GM19193 (cell line): Measurements from ENCODE around the gene TEDC2.

Experiments
- POLR2A ChIP-seq: IDR thresholded peaks from 4 replicates; pipeline ENCODE4 v1.6.1; 2011; ENCODE audit not compliant: insufficient read depth, insufficient read length; ENCODE audit errors: extremely low read depth

TEDC2 gene

GRCh38 chr16:2429771-2430663, 29.9 kb upstream of the TEDC2 start:
- no peak for TF ChIP-seq POLR2A

DNA sequence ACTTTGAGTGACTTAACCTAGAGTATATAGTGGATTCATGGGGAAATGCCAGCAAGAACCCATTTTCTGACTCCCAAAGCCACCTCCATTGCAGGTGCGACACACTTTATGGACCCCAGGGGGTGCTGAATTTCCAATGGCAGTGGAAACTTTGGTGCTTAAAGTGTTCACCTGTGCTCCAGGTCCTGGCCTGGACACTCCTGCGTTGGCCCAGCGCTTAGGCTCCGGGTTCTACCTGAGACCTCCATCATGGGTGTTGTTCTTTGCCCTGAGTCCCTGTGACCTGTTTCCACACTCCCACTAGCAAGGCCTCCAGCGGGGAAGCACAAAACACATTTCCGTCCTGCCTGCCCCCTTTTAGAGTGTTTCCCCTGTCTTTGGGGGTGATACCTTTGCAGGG, 27.6 kb upstream of the TEDC2 start:
- TF ChIP-seq POLR2A: no peak

GRCh38 chr16:2432801-2433505, 27.0 kb upstream of the TEDC2 start:
- no peak for TF ChIP-seq POLR2A

DNA sequence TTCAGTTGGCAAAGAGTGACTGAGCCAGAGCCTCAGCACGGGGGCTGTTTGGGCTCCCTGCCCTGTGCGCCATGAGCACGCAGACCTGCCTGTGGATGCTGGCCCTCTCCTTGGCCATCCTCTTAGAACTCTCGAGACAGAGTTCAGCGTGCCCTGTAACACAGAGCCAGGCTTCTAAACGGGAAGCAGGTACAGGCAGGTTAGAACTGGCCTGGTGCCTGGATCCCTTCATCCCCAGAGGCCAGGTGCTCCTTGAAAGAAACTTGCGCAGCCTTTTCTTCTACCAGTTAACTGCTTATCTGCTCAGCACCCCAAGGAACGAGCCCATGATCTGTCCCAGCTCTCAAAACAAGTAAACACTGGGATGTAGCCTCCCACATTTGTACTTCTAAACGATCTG, 23.8 kb upstream of the TEDC2 start:
- TF ChIP-seq POLR2A: no peak

DNA sequence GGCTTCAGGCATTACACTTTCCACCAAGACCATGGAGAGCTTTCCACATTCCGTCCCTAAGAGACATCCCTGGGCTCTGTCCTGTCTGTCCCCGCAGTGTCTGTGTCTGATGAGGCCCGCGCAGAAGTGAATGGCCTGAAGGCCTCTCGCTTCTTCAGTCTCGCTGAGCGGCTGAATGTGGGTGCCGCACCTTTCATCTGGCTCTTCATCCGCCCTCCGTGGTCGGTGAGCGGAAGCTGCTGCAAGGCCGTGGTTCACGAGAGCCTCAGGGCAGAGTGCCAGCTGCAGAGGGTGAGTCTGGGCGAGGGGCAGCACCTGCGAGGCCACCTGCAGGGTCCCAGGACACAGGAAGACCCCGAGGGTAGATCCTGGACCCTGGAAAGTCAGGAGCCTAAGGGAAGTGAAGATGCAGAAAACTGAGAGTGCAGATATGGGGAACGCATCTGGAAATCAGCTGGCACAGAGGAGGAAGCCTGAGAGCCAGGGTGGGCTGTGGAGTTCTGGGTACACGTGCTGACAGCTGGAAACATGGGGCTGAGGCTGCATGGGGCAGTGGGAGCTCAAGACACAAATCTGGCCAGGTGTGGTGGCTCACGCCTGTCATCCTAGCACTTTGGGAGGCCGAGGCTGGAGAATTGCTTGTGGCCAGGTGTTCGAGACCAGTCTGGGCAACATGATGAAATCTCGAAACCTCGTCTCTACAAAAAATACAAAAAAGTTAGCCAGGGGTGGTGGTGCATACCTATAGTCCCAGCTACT, 22.7 kb upstream of the TEDC2 start:
- TF ChIP-seq POLR2A: no peak

DNA sequence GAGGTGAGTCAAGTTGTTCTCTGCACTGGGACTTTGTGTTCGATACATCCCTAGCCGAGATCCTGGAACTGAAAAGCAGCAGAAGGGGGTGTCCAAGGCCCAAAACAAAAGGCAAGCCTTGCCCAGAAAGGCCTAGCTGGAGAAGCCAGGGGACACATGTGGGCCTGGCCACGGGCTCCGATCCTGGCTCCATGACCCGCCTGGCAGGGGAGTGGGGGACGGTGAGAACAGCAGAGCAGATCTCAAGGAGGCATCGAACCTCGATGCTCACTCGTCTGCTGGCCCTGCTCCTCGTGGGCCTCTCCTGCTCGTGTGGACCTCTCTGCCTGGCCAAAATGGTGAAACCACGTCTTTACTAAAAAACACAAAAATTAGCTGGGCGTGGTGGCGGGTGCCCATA, 21.8 kb upstream of the TEDC2 start:
- TF ChIP-seq POLR2A: no peak

GRCh38 chr16:2439598-2439997, 20.3 kb upstream of the TEDC2 start:
- no peak for TF ChIP-seq POLR2A

DNA sequence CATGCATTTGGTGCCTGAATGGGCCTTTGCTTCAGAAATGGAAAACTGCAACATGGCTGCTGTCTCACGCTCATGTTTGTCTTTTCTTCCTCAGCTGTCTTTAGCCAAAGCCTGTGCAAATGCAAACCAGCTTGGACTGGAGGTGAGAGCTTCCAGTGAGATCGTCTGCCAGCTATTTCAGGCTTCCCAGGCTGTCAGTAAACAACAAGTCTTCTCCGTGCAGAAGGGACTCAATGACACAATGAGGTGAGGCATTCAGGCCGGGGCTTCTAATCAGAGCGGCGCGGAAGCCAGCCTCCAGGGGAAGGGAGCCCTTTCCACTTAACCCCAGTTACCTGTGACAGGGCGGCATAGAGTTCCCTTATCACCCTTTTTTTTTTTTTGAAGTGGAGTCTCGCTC, 16.4 kb upstream of the TEDC2 start:
- no peak for TF ChIP-seq POLR2A

DNA sequence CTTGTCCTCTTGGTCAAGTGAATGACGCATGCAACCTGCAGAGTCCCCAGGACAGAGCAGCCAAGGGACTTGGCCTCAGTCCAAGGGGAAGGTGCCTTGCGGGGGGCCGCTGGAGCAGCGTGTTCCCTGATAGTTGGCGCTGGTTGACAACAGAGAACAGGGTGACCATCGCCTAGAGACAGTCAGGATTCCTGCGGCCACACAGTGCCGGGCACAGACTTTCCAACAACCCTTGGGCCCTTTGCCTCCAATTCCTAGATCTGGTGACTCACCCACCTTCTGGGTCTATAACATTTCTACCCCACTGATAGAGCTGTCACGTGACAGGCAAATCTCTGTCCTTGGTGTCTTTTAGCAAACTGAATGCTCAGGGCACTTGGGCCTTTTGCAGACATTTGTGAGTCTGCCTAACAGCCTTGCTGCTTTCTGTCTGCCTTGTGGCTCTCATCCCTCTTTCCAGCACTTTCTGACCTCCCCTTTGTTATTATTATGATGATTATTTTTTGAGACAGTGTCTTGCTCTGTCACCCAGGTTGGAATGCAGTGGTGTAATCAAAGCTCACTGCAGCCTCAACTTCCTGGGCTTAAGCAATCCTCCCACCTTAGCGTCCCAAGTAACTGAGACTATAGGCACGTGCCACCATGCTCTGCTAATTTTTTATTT, 11.9 kb upstream of the TEDC2 start:
- TF ChIP-seq POLR2A: no peak

DNA sequence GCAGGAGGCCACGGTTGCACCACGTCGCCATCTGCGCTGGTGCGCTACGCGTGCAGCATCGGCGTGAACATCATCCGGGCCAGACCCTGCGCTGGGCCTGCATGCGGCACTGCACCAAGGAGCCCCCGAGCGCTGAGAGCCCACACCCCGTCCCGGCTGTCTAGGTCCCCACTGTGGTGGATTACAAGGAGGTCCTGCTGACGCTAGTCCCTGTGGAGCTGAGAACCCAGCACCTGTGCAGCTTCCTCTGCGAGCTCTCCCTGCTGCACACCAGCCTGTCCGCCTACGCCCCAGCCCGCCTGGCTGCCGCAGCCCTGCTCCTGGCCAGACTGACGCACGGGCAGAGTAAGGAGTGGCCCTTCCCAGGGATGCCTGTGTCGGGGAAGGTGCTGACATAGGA, 10.8 kb upstream of the TEDC2 start:
- no peak for TF ChIP-seq POLR2A

- no peak for TF ChIP-seq POLR2A
Observed at GRCh38 chr16:2450535-2450934, 9.4 kb upstream of the TEDC2 start.

DNA sequence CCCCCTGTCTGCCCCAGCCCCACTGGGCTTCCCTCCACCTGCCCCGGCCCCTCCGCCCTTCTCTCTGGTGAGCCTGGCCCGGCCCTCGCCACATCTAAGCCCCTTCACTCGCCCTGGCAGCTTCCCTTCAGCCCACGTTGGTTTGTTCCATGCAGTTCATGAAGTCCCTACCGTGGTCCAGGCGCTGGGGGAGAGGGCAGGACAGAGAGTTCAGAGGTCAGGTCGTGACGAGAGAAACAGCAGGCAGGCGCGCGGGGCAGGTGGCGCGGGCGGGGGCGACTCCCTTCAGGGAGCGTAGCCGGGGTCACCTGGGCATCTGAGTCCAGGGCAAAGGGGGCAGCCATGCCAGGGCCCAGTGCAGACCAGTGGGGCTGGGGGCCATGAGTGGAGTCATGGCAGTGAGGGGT, 8.9 kb upstream of the TEDC2 start:
- TF ChIP-seq POLR2A: no peak

DNA sequence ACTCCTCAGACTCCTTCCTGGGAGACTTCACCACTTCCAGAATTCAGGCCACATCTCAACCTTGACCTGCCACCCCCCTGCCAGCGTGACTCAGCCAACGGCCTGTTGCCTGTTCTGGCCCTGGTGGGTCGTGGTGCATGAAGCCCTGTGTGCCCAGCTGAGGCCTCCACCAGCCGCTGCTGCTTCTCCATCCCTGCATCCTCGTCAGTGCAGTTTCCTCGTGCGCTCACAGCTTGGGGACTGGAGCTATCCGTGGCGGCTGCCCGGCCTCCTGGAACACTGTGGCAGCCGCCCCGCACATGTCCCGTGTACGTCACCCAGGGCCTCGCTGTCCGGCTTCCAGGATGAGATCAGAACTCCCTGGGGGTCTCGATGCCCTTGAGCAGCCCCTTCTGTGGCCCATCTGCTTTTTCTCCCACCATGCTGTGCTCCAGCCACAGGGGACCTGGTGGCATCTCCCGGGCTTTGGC, 8.0 kb upstream of the TEDC2 start:
- no peak for TF ChIP-seq POLR2A

DNA sequence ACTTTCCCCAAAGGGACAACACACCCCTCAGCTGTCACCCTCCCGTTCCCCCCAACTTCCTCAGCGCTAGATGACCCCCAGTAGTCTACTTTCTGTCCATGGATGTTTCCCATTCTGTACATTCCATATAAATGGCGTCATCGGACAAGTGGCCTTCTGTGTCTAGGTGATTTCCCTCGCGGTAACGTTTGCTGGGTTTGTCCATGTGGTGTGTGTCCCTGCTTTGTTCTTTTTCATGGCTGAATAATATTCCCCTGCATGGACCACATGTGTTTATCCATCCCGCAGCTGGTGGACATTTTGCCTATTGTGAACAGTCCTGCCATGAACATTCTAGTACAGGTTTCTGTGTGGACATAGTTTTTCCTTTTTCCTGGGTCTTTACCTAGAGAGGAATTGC, 7.3 kb upstream of the TEDC2 start:
- no peak for TF ChIP-seq POLR2A

GRCh38 chr16:2455081-2455845, 4.6 kb upstream of the TEDC2 start:
- no peak for TF ChIP-seq POLR2A
